Limb (tissue), 2 donors: Measurements from ENCODE around the gene PRKCA.
A peak's percentile ranks its signal among the peaks of the same experiment; 100 is the strongest.
"Not testable (repeated sequence)": the region's sequence is repeated elsewhere in the genome, so short reads cannot be mapped to it uniquely, and the experiment has no call there.

Experiments used
- DNase-seq, 2 donors: peaks; one replicate each; pipeline ENCODE4 v3.0.0-alpha.2; 2016; ENCODE audit errors: extremely low spot score in 2 of 2

Gene PRKCA

GRCh38 chr17:66381701-66382362, 79.4 kb downstream of the PRKCA start:
- no peak for DNase-seq

DNA sequence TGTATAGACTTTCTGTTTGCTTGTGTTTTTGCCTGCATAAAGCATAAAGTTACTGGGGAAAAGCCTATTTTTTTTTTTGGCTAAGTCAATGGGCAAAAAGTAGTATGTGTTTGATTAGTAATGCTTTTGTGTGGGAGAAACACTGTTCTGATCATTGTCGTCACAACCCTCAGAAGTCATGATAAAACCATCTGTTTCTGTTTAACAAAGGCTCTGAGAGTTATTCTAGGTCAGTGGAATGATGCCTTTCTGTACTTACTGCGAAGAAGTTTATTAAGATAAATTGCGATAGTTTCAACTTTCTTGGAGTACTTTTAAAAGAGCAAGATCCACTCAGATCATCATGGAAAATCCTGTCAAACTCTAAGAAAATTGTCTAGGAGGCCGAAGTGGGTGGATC, 80.9 kb downstream of the PRKCA start:
- DNase-seq = peak in 1 of 2 donors; percentile 48

DNA sequence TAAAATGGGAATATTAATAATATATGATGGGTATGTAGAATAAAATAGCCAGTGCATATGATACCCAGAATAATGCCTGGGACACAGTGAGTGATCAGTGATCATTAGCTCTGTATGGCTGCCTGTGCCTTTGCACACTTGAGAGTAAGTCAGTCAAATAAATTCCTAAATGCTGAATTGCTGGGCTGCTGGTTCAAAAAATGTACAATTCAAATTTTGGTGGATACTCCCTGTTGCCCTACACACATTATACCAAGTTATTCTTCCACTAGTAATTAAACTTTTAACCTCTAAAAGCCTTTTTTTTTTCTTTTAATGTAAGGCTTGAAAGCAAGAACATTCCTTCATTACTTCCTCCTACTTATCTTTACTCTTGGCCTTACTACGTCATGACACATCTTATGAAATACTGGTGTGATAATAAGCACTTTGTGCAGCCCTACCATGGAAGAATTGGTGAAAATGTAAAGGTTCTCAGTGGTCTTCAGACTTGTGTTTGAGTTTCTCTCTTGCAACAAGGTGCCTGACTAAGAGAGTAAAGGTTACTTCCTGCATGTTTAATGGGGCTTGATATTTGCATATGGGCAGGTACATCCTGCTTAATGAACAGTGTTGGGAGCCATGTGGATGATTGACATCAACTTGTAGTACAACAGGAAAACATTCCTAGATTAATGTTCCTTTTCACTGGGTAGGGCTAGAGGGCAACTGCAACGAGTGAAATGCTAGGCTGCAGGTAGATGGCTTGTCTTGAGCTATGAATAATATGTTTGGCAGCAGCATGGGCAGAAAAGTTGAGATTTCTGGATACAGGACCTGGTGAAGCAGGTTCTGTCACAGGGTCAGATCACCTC, 84.3 kb downstream of the PRKCA start:
- DNase-seq = no peak

DNA sequence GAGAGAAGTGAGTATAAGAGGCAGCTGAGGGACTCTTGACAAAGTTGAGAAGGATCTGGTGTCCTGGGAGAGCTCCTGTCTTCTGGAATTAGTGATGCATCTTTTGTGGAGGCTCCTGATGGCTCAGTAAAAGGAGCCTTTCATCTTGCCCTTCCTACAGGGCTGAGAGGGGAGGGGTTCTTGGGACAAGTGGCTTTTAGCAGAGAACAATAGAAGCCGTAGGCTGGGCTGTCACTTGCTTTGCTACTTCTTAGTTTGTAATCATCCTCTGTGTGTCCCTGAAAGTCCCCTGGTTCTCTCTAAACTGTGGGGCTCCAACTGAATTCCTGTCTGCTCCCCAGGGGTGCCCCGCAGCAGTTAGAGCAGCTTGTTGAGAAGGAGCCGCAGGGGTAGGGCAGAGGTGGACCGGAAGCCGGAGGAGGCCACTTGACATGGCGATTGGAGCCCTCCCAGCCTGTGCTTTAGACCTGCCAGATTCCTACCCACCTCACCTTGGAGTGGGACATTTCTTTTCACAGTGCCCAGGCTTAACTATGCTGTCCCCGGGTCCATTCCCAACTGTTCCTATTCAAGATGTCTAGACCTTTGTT, 85.1 kb downstream of the PRKCA start:
- DNase-seq = no peak

- DNase-seq = no peak
Measured at GRCh38 chr17:66392783-66393437, 90.5 kb downstream of the PRKCA start.

DNA sequence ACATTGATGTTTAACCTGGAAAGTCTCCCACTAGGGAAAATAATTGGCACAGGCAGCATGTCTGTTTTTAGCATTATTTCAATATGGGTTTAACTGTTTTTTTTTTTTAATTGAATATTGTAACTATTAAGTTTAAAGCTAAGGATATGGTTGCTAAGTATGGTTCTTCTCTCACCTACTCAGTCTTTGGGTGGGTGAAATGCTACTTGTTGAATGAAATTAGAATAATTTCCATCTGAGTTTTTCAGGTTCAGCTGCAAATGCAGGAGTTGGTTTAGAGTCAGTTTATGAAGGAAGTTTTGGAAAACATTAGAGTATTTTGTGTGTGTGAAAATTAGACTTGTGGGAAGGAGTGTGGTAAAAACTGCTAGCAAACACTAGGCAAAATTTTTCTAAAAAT, 93.5 kb downstream of the PRKCA start:
- no peak for DNase-seq

DNA sequence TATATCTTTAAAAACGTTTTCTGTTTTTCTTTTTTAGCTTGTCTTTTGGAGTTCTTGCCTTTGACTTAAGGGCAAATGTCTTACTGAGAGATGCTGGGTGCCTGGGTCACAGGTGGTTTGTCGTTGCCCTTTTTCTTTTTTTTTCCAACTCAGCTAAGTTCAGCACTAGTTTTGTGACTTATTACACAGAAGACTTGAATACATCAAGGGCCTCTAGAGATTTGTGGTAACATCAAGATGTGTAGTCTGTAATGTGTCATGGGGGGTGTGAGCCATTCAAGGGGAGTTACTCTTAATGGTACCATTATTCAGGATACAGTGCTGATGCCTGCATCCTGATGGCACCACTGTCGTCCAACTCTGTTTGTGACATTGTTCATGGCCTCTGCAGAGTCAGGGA, 95.1 kb downstream of the PRKCA start:
- DNase-seq = no peak

DNA sequence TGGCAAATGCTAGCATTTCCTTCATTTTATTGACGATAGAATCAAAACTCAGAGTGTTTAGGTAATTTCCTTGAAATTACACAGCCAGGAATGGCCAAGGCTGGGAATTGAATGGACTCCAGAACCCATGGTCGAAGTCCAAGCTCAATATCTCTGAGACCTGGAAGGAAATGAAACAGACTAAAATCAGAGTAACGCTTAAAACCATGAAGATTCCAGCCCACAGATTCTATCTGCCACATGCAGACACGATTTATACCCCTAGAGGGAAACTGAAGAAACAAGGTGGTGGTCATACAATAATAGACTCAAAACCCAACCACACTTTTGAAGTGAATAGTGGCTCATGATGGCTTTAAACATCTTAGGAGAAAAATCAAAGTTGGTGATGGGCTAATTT, 95.6 kb downstream of the PRKCA start:
- DNase-seq = no peak

- no peak for DNase-seq
Measured at GRCh38 chr17:66398617-66399016, 96.2 kb downstream of the PRKCA start.

- DNase-seq = no peak
Measured at GRCh38 chr17:66399441-66399840, 97.0 kb downstream of the PRKCA start.

- DNase-seq = not testable (repeated sequence)
Measured at GRCh38 chr17:66400041-66400688, 97.8 kb downstream of the PRKCA start.

DNA sequence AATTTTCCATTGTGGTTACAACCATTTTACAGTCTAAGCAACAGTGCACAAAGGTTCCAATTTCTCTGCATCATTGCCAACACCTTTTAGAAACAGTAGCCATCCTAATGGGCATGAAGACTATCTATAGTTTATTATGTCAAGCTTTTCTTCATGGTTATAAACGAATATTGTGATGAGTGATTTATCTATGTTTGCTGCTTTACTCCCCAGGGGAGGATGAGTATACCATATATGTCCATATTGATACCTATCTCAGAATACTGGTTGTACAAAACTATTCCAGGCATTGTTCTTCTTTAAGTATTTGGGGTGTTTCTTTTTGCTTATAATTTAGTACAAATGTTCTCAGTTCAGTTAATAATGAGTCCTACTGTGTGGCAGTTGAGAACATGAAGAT, 98.3 kb downstream of the PRKCA start:
- DNase-seq = no peak

- no peak for DNase-seq
Measured at GRCh38 chr17:66401364-66401763, 99.0 kb downstream of the PRKCA start.

GRCh38 chr17:66403846-66404556, 101.6 kb downstream of the PRKCA start:
- no peak for DNase-seq

DNA sequence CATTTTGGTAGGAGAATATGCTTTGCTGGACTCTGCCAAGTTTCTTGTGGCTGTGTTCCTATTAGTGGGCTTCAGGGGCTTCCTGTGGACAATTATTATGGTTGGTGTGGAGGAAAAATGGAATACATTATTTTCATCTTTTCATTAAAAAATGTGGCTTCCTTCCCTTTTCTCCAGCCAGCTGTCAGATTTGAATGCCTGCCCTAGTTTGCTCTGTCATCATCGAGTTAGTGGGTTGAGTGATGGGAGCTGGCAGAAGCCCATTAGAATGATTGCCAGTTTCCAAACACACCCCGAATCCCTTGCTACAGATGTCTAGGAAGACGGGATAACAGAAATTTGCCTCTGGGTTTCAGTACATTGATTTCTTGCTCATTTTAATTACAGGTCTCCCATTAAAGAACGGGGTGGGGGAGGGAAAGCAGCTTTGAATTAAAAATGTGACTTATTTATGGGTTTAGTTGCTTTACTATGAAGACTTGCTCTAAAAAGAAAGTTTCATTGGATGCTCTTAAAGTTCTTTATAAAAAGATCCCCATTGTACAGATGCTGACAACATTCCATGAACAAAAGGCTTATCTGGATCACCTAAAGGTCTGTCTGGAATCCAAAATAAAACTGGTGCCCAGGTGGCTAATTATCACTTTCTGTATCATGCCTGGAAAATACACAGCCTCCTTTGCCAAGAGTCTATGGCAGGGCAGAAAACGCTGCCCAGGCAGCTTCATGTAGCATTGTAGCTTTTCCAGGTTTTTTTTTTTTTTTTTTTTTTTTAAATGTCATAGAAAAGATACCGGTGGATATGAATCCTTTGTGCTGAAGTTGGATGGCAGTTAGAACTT, 103.6 kb downstream of the PRKCA start:
- peak; percentile 32 to 40 for DNase-seq

DNA sequence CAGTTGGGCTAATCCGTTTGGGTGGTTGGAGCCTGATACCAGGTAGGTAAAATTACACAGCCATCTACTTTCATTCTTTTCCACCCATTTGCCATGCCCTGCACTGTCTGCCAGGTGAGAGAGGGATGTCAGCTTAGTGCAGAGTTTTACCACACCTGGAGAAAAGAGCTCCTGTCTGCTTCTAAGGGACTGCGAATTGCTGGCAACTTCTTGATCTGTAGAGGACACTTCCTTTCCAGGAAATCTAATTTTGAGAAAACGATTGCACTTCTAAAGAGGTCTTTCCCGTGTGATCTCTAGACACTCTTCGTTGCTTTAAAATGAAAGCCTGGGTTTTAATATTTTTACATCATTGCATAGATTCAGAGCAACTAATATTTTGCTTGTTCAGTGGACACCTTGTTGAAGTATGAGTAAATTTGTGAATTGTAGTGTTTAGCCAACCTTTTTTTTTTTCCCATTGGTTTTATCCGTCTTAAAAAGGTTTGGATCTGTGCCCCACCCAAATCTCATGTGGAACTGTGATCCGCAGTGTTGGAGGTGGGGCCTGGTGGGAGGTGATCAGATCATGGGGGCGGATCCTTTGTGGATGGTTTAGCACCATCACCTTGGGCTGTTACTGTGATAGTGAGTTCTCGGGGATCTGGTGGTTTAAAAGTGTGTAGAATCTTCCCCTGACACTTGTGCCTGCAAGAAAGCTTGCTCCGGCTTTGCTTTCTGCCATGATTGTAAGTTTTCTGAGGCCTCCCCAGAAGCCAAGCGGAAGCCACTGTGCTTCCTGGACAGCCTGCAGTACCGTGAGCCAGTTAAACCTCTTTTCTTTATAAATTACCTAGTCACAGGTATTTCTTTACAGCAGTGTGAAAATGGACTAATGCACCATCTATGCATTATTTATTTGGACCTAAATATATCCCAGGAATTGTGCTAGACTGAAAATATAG, 104.6 kb downstream of the PRKCA start:
- DNase-seq = no peak

DNA sequence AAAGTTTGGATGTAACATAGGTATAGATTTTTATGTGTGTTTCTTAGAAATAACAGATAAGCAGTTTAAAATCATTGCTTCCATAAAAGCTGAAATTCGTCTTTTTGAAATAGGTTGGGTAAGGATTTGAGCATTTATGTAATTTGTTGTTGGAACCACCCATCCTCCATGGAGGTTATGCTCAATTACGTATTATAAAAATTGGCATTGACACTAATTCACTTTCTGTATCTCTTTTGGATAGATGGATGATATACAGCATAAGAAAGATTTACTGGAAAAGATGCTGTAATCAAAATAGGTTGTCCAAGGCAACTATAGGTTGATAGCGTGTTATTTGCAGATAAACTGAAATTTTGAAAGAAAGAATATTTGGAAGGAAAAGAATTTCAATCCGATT, 105.5 kb downstream of the PRKCA start:
- DNase-seq = no peak

DNA sequence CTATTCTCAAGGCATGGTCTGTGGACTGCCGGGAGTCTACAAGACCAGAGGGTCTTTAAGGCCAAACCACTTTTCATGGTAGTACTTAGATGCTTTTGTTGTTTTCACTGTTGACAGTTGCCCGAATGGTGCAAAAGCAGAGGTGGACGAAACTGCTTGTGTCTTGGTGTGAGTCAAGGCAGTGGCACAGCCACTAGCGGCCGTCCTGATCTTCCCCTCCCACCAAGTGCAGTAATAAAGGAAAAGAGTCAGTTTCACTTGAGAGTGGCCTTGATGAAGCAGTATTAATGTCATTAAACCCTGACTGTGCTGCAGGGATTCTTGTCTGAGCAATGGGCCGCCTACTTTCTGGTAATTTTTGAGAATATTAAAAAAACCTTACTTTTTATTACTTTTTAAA, 109.1 kb downstream of the PRKCA start:
- DNase-seq = no peak
